HG03064 (cell line): ENCODE results near the gene ATMIN.

Source experiments
- ATAC-seq: cut with Tn5 transposase; IDR thresholded peaks from one replicate; pipeline ENCODE4 v1.9.1; 2021; ENCODE audit warnings: low read depth; ENCODE audit not compliant: unreplicated experiment

Gene ATMIN

GRCh38 chr16:81061871-81062608 is 26.4 kb downstream of the ATMIN start:
- no peak for ATAC-seq

DNA sequence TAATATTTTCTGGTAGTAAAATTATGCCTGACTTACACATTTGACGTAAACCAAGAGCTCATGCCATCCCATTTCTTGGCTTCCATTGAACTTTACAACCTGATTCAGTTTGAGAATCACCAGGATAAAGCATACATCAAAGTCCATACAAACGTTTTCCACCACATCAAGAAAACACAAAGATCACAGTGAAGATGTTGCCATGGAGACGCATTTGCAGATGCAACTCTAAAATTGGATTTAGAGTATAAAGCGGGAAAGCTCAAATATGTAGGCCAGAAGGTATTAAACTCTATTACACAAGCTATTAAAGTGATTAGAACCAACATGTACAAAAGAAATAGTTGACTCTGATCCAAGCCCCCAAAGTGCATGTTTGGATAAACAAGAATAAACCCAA is 31.0 kb downstream of the ATMIN start:
- no peak for ATAC-seq

DNA sequence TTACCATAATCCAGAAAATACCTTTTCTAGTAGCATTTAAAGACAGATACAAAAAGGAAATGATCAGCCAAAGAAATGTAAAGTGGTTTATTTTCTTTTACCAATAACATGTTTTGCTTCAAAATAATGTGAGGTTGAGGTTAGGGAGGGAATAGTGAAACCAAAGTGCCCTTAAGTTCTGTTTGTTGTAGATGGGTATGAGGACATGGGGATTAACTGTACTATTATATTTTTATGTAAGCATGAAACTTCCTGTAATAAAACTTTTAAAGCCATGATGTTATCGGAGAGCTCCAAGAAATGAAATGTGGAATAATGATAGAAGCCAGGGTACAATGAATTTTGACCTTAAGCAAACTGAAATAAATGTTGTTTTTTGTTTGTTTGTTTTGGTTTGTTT is 31.5 kb downstream of the ATMIN start:
- no peak for ATAC-seq

DNA sequence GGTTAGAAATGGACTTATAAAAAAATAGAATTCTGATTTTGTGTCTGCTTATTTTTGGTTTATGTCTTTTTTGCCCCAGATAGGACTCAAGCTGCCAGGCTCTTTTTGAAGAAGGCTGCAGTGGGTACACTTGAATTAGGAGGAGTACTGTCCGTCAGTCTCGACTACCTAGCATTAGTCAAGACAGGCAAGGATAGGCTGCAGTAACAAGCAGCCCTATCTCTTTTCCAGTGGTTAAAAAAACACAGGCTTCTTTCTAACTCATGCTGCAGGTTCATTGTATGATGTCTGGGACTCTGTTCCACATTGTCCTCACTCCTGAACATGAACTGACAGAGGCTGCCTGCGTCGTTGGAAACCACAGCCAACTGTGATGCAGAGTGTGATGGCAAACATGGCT is 33.4 kb downstream of the ATMIN start:
- no peak for ATAC-seq

DNA sequence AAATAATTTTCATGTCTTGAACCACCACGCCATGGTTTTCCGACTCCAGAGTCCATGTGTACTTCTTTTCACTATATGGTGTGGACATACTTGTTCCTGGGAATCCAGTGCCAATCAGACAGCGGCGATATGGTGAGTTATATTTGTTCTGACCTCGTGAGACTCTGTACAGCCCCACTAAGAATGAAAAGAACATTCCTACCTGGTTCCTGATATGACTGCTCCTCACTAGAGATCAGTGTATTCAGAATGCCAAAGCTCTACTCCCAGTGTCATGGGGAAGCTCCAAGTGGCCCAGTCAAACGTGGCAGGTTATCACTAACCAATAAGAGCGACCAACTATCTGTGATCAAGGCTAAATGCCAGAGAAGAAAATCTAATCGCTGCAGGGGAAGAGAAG is 35.3 kb downstream of the ATMIN start:
- no peak for ATAC-seq

GRCh38 chr16:81071805-81072204 is 36.2 kb downstream of the ATMIN start:
- no peak for ATAC-seq

- no peak for ATAC-seq
Observed at GRCh38 chr16:81073560-81074330, 38.1 kb downstream of the ATMIN start.

DNA sequence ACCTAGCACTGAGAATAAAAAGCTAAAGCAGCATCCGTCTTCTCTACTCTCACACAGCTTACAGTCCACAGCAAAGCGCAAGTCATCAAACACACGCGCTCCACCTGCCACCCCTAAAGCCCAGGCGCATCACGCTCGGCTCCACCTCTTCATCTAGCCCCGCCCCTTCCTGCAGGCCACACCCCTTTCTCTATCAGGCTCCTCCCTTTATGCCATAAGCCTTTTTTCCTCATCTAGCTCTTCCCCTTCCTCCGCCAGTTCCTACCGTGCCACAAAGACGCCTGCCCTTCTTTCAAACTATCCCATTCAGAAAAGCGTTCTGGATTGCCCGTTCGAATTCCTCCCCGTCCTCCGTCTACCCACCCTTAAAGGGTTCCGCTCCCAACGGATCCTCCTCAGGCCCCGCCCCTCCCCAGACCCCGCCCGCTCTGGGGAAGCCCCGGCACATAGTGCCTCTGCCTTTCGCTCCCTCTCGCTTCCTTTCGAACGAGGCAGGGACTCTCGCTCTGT is 41.0 kb downstream of the ATMIN start:
- ATAC-seq: peak; percentile 85

GRCh38 chr16:81077076-81077940 is 41.7 kb downstream of the ATMIN start, which contains the start of gene C16orf46:
Gene C16orf46, minus strand, starts transcription at chr16:81077238. Its CDS starts 13,283 bp downstream, at chr16:81063955.
- peak; percentile 96 for ATAC-seq

DNA sequence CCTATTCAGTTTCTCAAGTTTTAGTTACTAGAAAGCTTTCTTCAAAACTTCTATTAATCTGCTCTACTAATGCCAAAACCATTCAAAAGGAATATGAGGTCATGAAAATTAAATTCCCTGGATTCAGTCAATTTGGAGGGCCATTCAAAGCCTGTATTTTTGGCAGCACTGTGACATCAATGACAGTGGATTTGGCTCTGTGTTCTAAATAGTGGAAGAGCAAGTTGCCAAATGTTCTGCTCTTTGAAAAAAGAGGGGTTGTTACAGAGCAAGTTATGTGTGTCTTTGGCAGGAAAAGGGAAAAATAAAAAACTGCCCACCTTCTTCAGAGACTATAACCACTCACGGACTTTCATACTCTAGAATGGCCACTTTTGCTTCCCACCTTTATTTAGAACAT is 44.6 kb downstream of the ATMIN start:
- ATAC-seq: no peak

- no peak for ATAC-seq
Observed at GRCh38 chr16:81081014-81081413, 45.4 kb downstream of the ATMIN start.

DNA sequence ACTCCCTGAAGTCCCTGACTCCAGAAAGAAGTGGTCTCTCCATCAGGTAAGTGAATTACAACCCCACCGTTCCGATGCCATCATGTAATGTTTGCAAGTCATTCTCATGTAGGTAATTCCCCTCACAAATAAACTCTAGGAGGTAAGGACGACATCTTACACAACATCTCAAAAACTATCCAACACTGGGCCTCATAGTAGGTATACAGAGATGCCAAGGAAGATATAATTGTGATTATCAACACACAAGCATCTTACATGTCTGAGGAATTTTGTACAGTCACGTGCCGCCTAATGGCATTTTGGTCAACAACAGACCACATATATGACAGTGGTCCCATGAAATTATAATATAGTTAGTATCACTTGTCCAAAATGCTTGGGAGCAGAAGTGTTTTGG is 53.2 kb downstream of the ATMIN start:
- no peak for ATAC-seq

DNA sequence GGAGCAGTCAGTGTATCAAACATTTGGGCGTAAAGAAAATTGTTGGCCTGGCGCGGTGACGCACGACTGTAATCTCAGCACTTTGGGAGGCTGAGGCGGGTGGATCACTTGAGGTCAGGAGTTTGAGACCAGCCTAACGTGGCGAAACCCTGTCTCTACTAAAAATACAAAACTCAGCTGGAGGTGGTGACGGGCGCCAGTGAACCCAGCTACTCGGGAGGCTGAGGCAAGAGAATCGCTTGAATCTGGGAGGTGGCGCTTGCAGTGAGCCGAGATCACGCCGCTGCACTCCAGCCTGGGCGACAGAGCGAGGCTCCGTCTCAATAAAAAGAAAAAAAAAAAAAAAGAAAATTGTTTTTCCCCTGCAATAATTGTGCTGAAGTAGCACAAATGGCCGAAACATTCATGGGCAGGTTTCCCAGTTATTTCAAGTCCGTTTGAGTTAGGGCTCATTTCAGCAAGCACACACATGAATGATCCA is 59.2 kb downstream of the ATMIN start:
- ATAC-seq: no peak

- peak; percentile 11 for ATAC-seq
Observed at GRCh38 chr16:81095653-81095952, 60.0 kb downstream of the ATMIN start.

GRCh38 chr16:81095953-81096714 is 60.5 kb downstream of the ATMIN start, which contains the start of gene GCSH:
Gene GCSH, minus strand, starts transcription at chr16:81096395. Its CDS starts 117 bp downstream, at chr16:81096278.
- ATAC-seq: peak; percentile 98

- no peak for ATAC-seq
Observed at GRCh38 chr16:81096715-81097208, 61.1 kb downstream of the ATMIN start.
